Muscle layer of colon (tissue), 2 donors: ENCODE data around the gene GSG1L.
"Not testable (repeated sequence)": the region's sequence is repeated elsewhere in the genome, so short reads cannot be mapped to it uniquely, and the experiment has no call there.

Source experiments
- H3K27ac ChIP-seq: one replicate; pipeline ENCODE4 v1.7.0; 2013; ENCODE audit warnings: low read depth, mild to moderate bottlenecking, low read length, moderate library complexity
- H3K27me3 ChIP-seq, 2 donors: one replicate each; pipeline ENCODE4 v1.7.0; 2013; ENCODE audit warnings: low read length in 2 of 2, mild to moderate bottlenecking in 2 of 2; ENCODE audit not compliant: insufficient read depth in 2 of 2, control insufficient read depth in 1 of 2
- H3K36me3 ChIP-seq: one replicate; pipeline ENCODE4 v1.7.0; 2013; ENCODE audit warnings: mild to moderate bottlenecking, low read length; ENCODE audit not compliant: insufficient read depth
- H3K4me1 ChIP-seq: one replicate; pipeline ENCODE4 v1.7.0; 2013; ENCODE audit warnings: mild to moderate bottlenecking, low read length; ENCODE audit not compliant: insufficient read depth
- H3K4me3 ChIP-seq, 2 donors: one replicate each; pipeline ENCODE4 v1.7.0; 2013; ENCODE audit warnings: low read length in 2 of 2, low read depth in 1 of 2, mild to moderate bottlenecking in 1 of 2, moderate library complexity in 1 of 2
- H3K9ac ChIP-seq: one replicate; pipeline ENCODE4 v1.7.0; 2013; ENCODE audit warnings: low read length
- H3K9me3 ChIP-seq: one replicate; pipeline ENCODE4 v1.7.0; 2013; ENCODE audit warnings: mild to moderate bottlenecking, low read length
- donor health status: abdominal sarcoma.
- donor health status: Adenocarcinoma of cecum.

Gene GSG1L

DNA sequence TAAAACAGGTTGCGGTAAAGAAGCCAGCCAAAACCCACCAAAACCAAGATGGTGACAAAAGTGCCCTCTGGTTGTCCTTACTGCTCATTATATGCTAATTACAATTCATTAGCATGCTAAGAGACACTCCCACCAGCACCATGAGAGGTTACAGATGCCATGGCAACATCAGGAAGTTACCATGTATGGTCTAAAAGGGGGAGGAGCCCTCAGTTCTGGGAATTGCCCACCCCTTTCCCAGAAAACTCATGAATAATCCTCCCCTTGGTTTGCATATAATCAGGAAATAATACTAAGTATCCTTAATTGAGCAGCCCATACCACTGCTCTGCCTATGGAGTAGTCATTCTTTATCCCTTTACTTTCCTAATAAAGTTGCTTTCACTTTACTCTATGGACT is 190.9 kb downstream of the GSG1L start:
- not testable (repeated sequence) for H3K9ac ChIP-seq

DNA sequence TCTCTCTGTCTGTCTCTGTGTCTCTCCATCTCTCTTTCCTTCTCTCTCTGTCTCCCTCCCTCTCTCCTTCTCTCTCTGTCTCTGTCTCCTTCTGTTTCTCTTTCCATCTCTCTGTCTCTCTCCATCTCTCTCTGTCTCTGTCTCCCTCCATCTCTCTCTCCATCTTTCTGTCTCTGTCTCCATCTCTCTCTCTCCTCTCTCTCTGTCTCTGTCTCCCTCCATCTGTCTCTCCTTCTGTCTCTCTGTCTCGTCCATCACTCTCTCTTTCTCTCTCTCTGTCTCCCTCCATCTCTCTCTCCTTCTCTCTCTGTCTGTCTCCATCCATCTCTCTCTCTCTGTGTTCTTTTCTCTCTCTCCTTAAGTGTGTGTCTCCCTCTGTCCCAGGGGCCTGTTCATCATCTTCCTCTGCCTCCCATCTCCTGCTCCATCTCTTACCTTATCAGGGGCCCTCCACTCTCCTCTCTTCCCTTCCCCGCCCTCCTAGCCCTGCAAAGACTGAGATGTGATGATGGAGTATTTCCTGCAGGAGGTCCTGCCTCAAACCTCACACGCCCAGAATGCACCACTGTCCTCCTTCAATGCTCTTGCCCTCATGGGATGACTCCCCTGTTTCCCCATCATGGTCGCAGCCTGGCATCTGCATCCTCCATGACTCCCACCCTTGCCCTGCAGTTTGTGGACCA is 193.3 kb downstream of the GSG1L start:
- Histone ChIP-seq H3K27ac (no peak overlapping the region), H3K4me3 (no peak overlapping the region), H3K9me3 (no peaks in the 10 kb centered on the region), H3K9ac (no peak overlapping the region), H3K27me3 (no peaks in the 10 kb centered on the region), H3K36me3 (no peaks in the 10 kb centered on the region), H3K4me1 (no peaks in the 10 kb centered on the region)

More for the DNA sequence above, 190.9 kb downstream of the GSG1L start:
- not testable (repeated sequence) for H3K4me1 ChIP-seq, H3K27me3 ChIP-seq, H3K27ac ChIP-seq, H3K36me3 ChIP-seq, H3K9me3 ChIP-seq, H3K4me3 ChIP-seq

DNA sequence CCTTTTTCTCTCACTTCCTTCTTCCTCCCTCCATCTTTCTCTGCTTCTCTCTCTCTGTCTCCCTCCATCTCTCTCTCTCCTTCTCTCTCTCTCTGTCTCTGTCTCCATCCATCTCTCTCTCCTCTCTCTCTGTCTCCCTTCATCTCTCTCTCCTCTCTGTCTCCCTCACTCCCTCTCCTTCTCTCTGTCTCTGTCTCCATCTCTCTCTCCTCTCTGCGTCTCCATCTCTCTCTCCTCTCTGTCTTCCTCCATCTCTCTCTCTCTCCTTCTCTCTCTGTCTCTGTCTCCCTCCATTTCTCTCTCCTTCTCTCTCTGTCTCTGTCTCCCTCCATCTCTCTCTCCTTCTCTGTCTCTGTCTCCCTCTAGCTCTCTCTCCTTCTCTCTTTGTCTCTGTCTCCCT is 194.1 kb downstream of the GSG1L start:
- no peaks in the 10 kb centered on the region for H3K27me3 ChIP-seq
- H3K4me1 ChIP-seq = no peaks in the 10 kb centered on the region
- H3K36me3 ChIP-seq = no peaks in the 10 kb centered on the region
- no peak overlapping the region for H3K9ac ChIP-seq
- H3K4me3 ChIP-seq = no peak overlapping the region
- H3K9me3 ChIP-seq = no peaks in the 10 kb centered on the region
- H3K27ac ChIP-seq = no peak overlapping the region

DNA sequence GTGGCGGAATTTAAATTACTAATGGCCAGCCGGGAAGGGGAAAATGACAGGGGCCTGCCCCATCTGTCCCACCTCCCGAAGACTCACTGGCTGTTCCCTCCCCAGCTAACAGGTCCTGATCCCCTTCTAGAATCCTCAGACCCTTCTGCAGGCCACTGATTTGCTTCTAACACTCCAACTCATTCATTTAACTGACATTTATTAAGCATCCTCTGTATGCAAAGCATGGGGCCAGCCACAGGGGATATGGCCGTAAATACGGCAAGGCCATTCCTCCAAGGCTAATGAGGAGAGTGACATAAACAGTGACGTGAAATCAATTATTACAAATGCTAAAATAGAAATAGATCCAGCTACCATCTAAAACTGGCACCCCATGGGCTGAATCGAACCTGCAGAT is 195.3 kb downstream of the GSG1L start:
- no peaks in the 10 kb centered on the region for H3K27me3 ChIP-seq
- H3K36me3 ChIP-seq = no peaks in the 10 kb centered on the region
- H3K4me3 ChIP-seq = no peak overlapping the region
- no peak overlapping the region for H3K9ac ChIP-seq
- H3K27ac ChIP-seq = no peak overlapping the region
- no peaks in the 10 kb centered on the region for H3K9me3 ChIP-seq
- H3K4me1 ChIP-seq = no peaks in the 10 kb centered on the region

DNA sequence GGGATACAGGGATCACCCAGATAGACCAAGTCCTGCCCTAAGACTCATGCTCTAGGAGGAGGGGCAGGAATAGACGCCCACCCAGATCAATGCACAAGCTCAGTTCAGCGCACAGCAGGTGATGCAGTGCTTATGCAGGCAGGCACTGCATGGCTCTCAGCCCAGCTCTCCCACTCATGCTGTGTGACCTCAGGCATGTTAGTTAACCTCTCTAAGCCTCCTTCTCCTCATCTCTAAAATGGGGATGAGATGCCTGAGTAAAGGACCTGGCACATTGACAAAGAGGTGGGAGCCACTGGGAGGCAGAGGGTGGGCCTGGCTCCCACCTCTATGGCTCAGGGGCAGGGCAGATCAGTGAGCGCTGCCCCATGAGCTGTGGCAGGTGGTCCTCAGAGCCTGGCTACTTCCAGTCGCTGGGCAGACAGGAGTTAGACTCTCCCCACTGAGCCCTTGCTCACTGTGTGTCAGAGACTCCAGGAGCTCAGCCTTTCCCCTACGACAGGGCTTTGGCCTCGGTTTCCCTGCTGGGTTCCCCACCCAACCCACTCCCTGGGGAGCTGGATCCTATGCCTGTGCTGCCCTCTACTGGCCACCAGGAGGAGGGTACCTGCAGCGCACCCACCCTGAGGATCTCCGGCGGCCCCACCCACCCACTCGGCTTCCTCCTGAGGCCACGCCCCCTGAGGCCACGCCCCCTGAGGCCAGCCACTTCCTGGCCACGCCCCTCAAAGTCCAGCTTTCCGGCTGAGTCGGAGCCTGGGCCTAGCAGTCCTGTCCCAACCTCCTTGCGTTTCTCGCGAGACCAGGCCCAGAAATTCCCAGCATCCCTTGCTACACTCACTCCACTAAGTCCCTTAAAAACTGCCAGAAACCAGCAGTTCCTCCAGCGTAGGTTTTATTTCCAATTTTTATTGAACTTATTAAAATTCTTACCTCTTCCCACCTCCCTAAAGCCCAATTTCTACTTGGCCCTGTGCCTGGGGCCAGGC is 196.1 kb downstream of the GSG1L start:
- Histone ChIP-seq H3K27me3 (no peaks in the 10 kb centered on the region), H3K27ac (no peak overlapping the region), H3K4me1 (no peaks in the 10 kb centered on the region), H3K36me3 (no peaks in the 10 kb centered on the region), H3K9ac (no peak overlapping the region), H3K4me3 (no peak overlapping the region), H3K9me3 (no peaks in the 10 kb centered on the region)

DNA sequence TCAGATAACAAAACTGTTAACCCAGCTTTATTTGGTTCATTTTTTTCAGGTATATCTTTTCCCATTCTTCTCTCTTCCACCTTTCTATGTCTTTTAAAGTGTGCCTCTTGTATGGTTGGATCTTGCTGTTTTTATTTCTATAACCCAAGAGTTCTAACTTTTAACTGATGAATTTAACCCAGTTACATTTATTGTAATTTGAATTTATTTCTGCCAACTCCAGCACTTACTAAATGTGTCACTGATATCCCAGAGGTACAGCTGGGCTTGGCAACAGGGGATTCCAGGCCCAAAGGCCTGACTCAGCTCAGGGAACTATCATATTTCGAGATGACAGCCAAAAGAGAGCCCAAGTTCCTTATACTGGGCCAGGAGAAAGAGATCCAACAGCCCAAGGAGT is 200.1 kb downstream of the GSG1L start:
- no peaks in the 10 kb centered on the region for H3K9me3 ChIP-seq
- H3K36me3 ChIP-seq = no peaks in the 10 kb centered on the region
- no peaks in the 10 kb centered on the region for H3K4me1 ChIP-seq
- no peak overlapping the region for H3K4me3 ChIP-seq
- H3K9ac ChIP-seq = no peak overlapping the region
- H3K27ac ChIP-seq = no peak overlapping the region
- no peaks in the 10 kb centered on the region for H3K27me3 ChIP-seq

DNA sequence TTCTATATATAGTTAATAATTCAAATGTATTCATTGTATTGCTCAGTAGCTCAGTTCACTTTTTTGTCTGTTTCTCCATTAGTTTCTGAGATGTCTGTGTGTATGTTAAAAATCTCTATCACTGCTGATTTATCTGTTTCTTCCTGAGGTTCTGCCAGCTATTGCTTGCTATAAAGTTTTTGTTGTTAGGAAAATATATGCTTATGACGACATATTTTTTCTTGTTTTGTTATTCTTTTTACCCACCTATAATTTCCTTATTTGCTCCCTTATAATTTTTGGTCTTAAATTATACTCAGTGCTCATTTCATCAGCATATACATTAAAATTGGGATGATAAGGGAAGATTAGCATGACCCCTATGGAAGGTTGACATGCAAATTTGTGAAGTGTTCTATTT is 200.6 kb downstream of the GSG1L start:
- H3K4me1 ChIP-seq = no peaks in the 10 kb centered on the region
- no peak overlapping the region for H3K9ac ChIP-seq
- H3K27me3 ChIP-seq = no peaks in the 10 kb centered on the region
- H3K36me3 ChIP-seq = no peaks in the 10 kb centered on the region
- H3K4me3 ChIP-seq = no peak overlapping the region
- H3K27ac ChIP-seq = no peak overlapping the region
- no peaks in the 10 kb centered on the region for H3K9me3 ChIP-seq

DNA sequence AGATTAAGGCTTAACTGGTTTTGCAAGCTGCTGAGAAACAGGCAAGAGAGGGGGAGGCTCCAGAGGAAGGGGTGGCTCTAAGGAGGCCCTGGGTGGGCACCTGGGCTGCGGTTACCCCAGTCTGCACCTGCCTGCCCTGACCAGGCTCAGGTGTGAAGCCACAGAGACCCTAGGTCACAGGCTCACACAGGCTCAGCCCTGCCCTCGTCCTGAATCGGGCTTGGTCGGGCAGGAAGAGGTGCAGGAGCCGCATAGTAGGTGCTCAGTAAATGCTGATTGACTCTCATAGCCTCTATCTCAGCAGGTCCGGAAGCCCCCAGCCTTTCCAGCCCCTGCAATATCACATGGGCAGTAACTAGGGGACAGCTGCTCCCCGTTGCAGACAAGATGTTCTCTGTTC is 203.4 kb downstream of the GSG1L start:
- H3K4me3 ChIP-seq = no peak overlapping the region
- no peaks in the 10 kb centered on the region for H3K9me3 ChIP-seq
- no peaks in the 10 kb centered on the region for H3K4me1 ChIP-seq
- no peaks in the 10 kb centered on the region for H3K27me3 ChIP-seq
- H3K36me3 ChIP-seq = no peaks in the 10 kb centered on the region
- no peak overlapping the region for H3K27ac ChIP-seq
- H3K9ac ChIP-seq = no peak overlapping the region

DNA sequence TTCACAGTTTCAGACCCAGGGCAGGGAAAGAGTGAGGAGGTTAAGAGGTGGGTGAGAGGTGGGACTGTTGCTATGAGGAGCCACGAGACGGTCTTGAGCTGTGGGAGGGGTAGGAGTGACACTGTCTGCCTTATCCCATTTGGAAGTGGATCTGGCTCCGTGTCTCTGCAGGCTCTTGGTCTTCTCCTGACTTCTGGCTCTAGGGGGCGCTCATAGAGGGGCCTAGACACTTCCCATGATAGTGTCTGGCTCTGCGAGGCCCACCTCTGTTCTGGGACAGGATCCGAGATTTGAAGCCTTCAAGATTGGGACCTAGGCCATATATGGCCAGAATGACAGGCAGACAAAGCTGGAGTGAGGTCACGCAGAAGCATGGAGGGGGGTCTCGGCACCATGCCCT is 204.5 kb downstream of the GSG1L start:
- H3K4me1 ChIP-seq = no peaks in the 10 kb centered on the region
- no peaks in the 10 kb centered on the region for H3K36me3 ChIP-seq
- no peaks in the 10 kb centered on the region for H3K27me3 ChIP-seq
- no peak overlapping the region for H3K4me3 ChIP-seq
- H3K9ac ChIP-seq = no peak overlapping the region
- H3K27ac ChIP-seq = no peak overlapping the region
- no peaks in the 10 kb centered on the region for H3K9me3 ChIP-seq

DNA sequence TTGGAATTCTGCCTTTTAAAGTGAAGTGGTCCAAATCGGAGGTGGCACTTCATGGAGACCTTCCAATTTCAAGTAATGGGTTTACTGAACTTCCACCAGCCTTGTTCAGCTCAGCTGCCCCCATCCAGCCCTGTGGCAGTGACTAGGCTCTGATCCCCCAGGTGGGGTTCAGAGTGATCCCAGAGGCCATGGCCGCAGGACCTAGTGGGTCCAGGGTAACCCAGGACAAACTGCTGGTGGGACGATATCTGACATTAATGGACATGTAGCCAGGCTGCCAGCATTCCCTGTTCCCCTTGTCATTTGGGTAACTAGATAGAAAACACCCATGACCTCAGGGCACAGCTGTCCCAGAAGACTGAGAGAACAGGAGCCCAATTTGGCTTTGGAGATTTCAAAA is 209.9 kb downstream of the GSG1L start:
- H3K36me3 ChIP-seq = no peaks in the 10 kb centered on the region

DNA sequence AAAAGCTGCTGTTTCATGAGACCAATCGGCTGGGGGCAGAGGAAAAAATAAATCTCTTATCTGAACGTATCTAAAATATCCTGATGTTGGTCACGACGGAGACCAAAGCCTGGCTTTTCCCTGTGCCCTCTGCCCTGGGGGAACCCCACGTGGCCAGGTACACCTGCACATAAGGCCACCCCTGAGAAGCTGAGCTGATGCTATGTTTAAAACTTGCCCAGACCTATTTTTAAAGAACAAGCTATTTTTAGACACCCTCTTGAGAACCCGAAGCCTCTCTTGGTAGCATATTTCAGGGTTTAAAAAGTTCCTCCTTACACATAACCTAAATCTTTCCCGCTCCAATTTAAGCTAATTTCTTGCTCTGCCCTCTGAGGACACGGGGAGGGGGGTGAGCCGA is 210.4 kb downstream of the GSG1L start:
- H3K27ac ChIP-seq = no peak overlapping the region
- H3K9ac ChIP-seq = no peak overlapping the region
- no peak overlapping the region for H3K4me3 ChIP-seq
- peaks cover 0 to 6% of the 10 kb centered on the region in 2 donors for H3K27me3 ChIP-seq
- no peaks in the 10 kb centered on the region for H3K36me3 ChIP-seq
- no peaks in the 10 kb centered on the region for H3K4me1 ChIP-seq
- no peaks in the 10 kb centered on the region for H3K9me3 ChIP-seq

More for the DNA sequence above, 209.9 kb downstream of the GSG1L start:
- Histone ChIP-seq H3K27ac (no peak overlapping the region), H3K4me3 (no peak overlapping the region), H3K9ac (no peak overlapping the region), H3K27me3 (peaks cover 0 to 6% of the 10 kb centered on the region in 2 donors), H3K4me1 (no peaks in the 10 kb centered on the region), H3K9me3 (no peaks in the 10 kb centered on the region)
